HEK293 (cell line): ENCODE measurements around the gene EPB41L2.

Experiments used
- CTCF ChIP-seq: fragments of 450-650 bp; formaldehyde crosslinking; IDR thresholded peaks from 2 replicates; pipeline ENCODE4 v1.5.1; 2016; ENCODE audit warnings: missing biosample characterization, missing genetic modification characterization
- IKZF3 ChIP-seq: fragments of 450-650 bp; IDR thresholded peaks from 2 replicates; pipeline ENCODE4 v1.5.0; 2018; ENCODE audit warnings: missing biosample characterization, mild to moderate bottlenecking, missing genetic modification characterization, moderate library complexity
- RBAK ChIP-seq: fragments of 450-650 bp; formaldehyde crosslinking; IDR thresholded peaks from 2 replicates; pipeline ENCODE4 v1.5.1; 2016; ENCODE audit warnings: missing biosample characterization, missing genetic modification characterization
- REST ChIP-seq: fragments of 450-650 bp; formaldehyde crosslinking; IDR thresholded peaks from 2 replicates; pipeline ENCODE4 v1.5.1; 2016; ENCODE audit warnings: missing biosample characterization, missing genetic modification characterization
- SCRT1 ChIP-seq: fragments of 450-650 bp; formaldehyde crosslinking; IDR thresholded peaks from 2 replicates; pipeline ENCODE4 v1.5.1; 2016; ENCODE audit warnings: missing biosample characterization, missing genetic modification characterization, borderline replicate concordance
- TCF7L2 ChIP-seq: IDR thresholded peaks from 2 replicates; pipeline ENCODE4 v1.6.1; 2011; ENCODE audit warnings: low read depth, mild to moderate bottlenecking, inconsistent platforms, low read length, moderate library complexity, borderline replicate concordance
- ZBTB8A ChIP-seq: fragments of 450-650 bp; formaldehyde crosslinking; IDR thresholded peaks from 2 replicates; pipeline ENCODE4 v1.5.1; 2016; ENCODE audit warnings: missing biosample characterization, missing genetic modification characterization
- ZFHX2 ChIP-seq: fragments of 450-650 bp; formaldehyde crosslinking; conservative IDR thresholded peaks from 2 replicates; pipeline ENCODE4 v1.5.1; 2016; ENCODE audit warnings: missing biosample characterization, missing genetic modification characterization
- ZNF23 ChIP-seq: fragments of 450-650 bp; formaldehyde crosslinking; IDR thresholded peaks from 2 replicates; pipeline ENCODE4 v1.5.1; 2016; ENCODE audit warnings: missing biosample characterization, missing genetic modification characterization, borderline replicate concordance
- ZNF239 ChIP-seq: fragments of 450-650 bp; formaldehyde crosslinking; IDR thresholded peaks from 2 replicates; pipeline ENCODE4 v1.5.1; 2016; ENCODE audit warnings: missing biosample characterization, missing genetic modification characterization
- ZNF248 ChIP-seq: fragments of 450-650 bp; formaldehyde crosslinking; IDR thresholded peaks from 2 replicates; pipeline ENCODE4 v1.5.1; 2017; ENCODE audit warnings: missing biosample characterization, missing genetic modification characterization
- ZNF324 ChIP-seq: fragments of 450-650 bp; formaldehyde crosslinking; IDR thresholded peaks from 2 replicates; pipeline ENCODE4 v1.5.1; 2016; ENCODE audit warnings: missing biosample characterization, missing genetic modification characterization
- ZNF335 ChIP-seq: fragments of 450-650 bp; formaldehyde crosslinking; conservative IDR thresholded peaks from 2 replicates; pipeline ENCODE4 v1.5.1; 2016; ENCODE audit warnings: missing biosample characterization, missing genetic modification characterization

DNA sequence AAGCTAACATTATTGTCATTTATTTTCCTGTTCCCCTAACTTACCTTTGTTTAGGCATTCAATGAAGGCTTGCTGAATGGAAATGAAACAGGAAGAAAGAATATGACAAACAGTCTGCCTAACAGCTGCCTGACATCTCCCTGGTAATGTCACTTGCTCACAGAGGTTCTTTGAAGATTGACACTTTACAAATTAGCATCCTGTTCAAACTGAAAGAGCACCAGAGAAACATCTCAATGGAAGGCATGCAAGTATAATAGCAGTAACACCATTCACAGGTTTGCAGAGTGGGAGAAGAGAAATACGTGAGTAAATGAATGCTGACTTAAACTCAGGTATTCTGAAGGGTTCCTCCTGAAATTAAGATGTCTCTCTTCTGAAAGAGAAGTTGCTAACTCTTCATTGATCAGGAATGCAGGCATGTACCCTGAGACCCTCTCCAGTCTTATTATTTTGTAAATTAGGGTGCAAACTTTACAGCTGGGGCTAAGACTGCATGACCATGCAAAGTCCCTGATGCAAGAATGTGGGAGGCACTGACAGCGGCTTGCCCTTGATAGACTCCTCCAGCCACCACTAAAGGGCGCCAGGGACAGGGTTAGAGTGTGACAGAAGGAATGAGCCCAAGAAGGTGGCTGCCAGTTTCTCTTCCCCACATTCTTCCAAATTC lies 237.1 kb downstream of the EPB41L2 start:
- no peak for TF ChIP-seq ZNF324 (tag by site-specific recombination)
- no peak for TF ChIP-seq CTCF (tag by site-specific recombination)
- TF ChIP-seq ZNF23 (tag by site-specific recombination), result no peak
- no peak for TF ChIP-seq ZBTB8A (tag by site-specific recombination)
- TF ChIP-seq TCF7L2, result no peak
- no peak for TF ChIP-seq SCRT1 (tag by site-specific recombination)
- TF ChIP-seq REST (tag by site-specific recombination), result no peak
- no peak for TF ChIP-seq ZNF248
- TF ChIP-seq ZNF239 (tag by site-specific recombination), result no peak
- no peak for TF ChIP-seq RBAK (tag by site-specific recombination)
- TF ChIP-seq ZFHX2 (tag by site-specific recombination), result no peak
- TF ChIP-seq IKZF3 (tag by site-specific recombination), result no peak
- TF ChIP-seq ZNF335 (tag by site-specific recombination), result no peak
